ENCODE results near the gene SHROOM3.

SHROOM3 gene

GRCh38 chr4:76591992-76592391 is 157.0 kb downstream of the SHROOM3 start:
- no peak for DNase-seq (ENCODE audit: low read depth, low spot score)
- ChIA-PET CTCF (interaction anchor here (0.7 to 1.4 kb wide), 6 partner anchors 10 to 166 kb away, joined by 3 to 5 read pairs (median 3); no protein-coding TSS in a partner anchor), POLR2A (no interaction called here)
- TF ChIP-seq, protein P1, sequence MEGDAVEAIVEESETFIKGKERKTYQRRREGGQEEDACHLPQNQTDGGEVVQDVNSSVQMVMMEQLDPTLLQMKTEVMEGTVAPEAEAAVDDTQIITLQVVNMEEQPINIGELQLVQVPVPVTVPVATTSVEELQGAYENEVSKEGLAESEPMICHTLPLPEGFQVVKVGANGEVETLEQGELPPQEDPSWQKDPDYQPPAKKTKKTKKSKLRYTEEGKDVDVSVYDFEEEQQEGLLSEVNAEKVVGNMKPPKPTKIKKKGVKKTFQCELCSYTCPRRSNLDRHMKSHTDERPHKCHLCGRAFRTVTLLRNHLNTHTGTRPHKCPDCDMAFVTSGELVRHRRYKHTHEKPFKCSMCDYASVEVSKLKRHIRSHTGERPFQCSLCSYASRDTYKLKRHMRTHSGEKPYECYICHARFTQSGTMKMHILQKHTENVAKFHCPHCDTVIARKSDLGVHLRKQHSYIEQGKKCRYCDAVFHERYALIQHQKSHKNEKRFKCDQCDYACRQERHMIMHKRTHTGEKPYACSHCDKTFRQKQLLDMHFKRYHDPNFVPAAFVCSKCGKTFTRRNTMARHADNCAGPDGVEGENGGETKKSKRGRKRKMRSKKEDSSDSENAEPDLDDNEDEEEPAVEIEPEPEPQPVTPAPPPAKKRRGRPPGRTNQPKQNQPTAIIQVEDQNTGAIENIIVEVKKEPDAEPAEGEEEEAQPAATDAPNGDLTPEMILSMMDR (IDR thresholded peaks at IDR 0.05; ENCODE audit: insufficient read depth, low read length, missing control alignments): no peak
- H3K4me3 ChIP-seq (ENCODE audit: low read depth, low read length): no peak overlapping the region

GRCh38 chr4:76592460-76592859 is 157.4 kb downstream of the SHROOM3 start:
- DNase-seq (ENCODE audit: low read depth, low spot score): no peak
- POLR2A ChIA-PET: no interaction called here
- H3K4me3 ChIP-seq (ENCODE audit: low read depth, low read length): no peak overlapping the region
- TF ChIP-seq, protein P1 (IDR thresholded peaks at IDR 0.05; ENCODE audit: insufficient read depth, low read length, missing control alignments): no peak
- CTCF ChIA-PET: interaction anchor here (0.7 to 1.4 kb wide), 6 partner anchors 9 to 166 kb away, joined by 3 to 5 read pairs (median 3); no protein-coding TSS in a partner anchor

GRCh38 chr4:76594173-76594572 is 159.1 kb downstream of the SHROOM3 start:
- TF ChIP-seq, protein P1 (IDR thresholded peaks at IDR 0.05; ENCODE audit: insufficient read depth, low read length, missing control alignments): no peak
- ChIA-PET POLR2A (no interaction called here), CTCF (no interaction called here)
- no peak for DNase-seq (ENCODE audit: low read depth, low spot score)
- no peak overlapping the region for H3K4me3 ChIP-seq (ENCODE audit: low read depth, low read length)

GRCh38 chr4:76595435-76595834 is 160.4 kb downstream of the SHROOM3 start:
- TF ChIP-seq, protein P1 (IDR thresholded peaks at IDR 0.05; ENCODE audit: insufficient read depth, low read length, missing control alignments): no peak
- POLR2A ChIA-PET: no interaction called here
- no peak for DNase-seq (ENCODE audit: low read depth, low spot score)
- CTCF ChIA-PET: no interaction called here
- H3K4me3 ChIP-seq (ENCODE audit: low read depth, low read length): no peak overlapping the region

DNA sequence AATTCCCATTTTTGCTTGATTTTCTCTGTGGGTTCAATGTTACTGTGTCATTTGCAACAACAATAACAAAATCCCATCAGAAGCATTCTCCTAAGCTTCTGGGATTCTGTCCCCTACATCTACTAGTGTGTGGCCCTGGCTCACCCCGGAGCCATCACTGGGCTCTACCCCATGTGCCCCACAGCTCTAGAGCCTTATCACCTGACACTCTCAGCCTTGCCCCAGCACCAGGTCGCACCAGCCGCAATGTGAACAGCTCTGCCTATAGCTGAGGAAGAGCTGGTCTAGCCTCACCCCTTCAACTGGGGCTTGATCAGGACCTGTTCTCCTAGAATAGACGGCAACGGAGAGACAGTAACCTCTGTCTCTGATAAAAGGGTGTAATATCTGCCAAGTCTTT is 161.7 kb downstream of the SHROOM3 start:
- POLR2A ChIA-PET: no interaction called here
- CTCF ChIA-PET: no interaction called here
- H3K4me3 ChIP-seq (ENCODE audit: low read depth, low read length): no peak overlapping the region
- TF ChIP-seq, protein P1 (IDR thresholded peaks at IDR 0.05; ENCODE audit: insufficient read depth, low read length, missing control alignments): no peak
- no peak for DNase-seq (ENCODE audit: low read depth, low spot score)

GRCh38 chr4:76597423-76597979 is 162.5 kb downstream of the SHROOM3 start:
- ChIA-PET POLR2A (no interaction called here), CTCF (no interaction called here)
- TF ChIP-seq, protein P1 (IDR thresholded peaks at IDR 0.05; ENCODE audit: insufficient read depth, low read length, missing control alignments): no peak
- DNase-seq (ENCODE audit: low read depth, low spot score): no peak
- no peak overlapping the region for H3K4me3 ChIP-seq (ENCODE audit: low read depth, low read length)
